A673 (cell line): ENCODE results near the gene FOS. TPM values are rescaled to one million over a fixed set of nuclear protein-coding genes. Genes with fewer than 3 reads are reported as not detected.

Source experiments
- BruUV-seq: library from RNA; stranded (reverse); fragments of 400-500 nt; replicated peaks from 2 replicates; lab custom pipeline; 2021; lab: Mats Ljungman, UMichigan
- CTCF ChIA-PET: fragments of 300-600 bp; sonication (Branson Sonifier 250); formaldehyde crosslinking; loops from one replicate; lab custom pipeline; 2022; ENCODE audit warnings: antibody characterized with exemption; lab: Charles Lee
- POLR2A ChIA-PET: fragments of 300-600 bp; sonication (Branson Sonifier 250); formaldehyde crosslinking; loops from one replicate; lab custom pipeline; 2022; ENCODE audit warnings: antibody characterized with exemption; ENCODE audit not compliant: low non-redundant PET; lab: Charles Lee
- DNase-seq: peaks from one replicate; pipeline ENCODE4 v3.0.0-alpha.2; 2015; ENCODE audit warnings: low spot score
- H3K27ac ChIP-seq: fragments of 200-600 bp; sonication (generic); 2 replicates; pipeline ENCODE4 v1.5.1; 2016; ENCODE audit warnings: mixed run types, low read depth, mild to moderate bottlenecking, mixed read lengths, antibody characterized with exemption, low read length; ENCODE audit not compliant: poor library complexity, severe bottlenecking
- H3K27me3 ChIP-seq: fragments of 200-600 bp; sonication (generic); replicated peaks from 2 replicates; pipeline ENCODE4 v1.6.1; 2017; ENCODE audit warnings: mixed run types, low read depth, mild to moderate bottlenecking, mixed read lengths, antibody characterized with exemption, low read length; ENCODE audit not compliant: insufficient read depth, poor library complexity
- H3K36me3 ChIP-seq: fragments of 200-600 bp; sonication (generic); 2 replicates; pipeline ENCODE4 v1.6.1; 2016; ENCODE audit warnings: mixed run types, mild to moderate bottlenecking, mixed read lengths, antibody characterized with exemption, low read length; ENCODE audit not compliant: insufficient read depth, poor library complexity, severe bottlenecking
- H3K4me1 ChIP-seq: fragments of 200-600 bp; sonication (generic); 2 replicates; pipeline ENCODE4 v1.6.1; 2017; ENCODE audit warnings: mixed run types, mild to moderate bottlenecking, mixed read lengths, antibody characterized with exemption, low read length; ENCODE audit not compliant: insufficient read depth, poor library complexity, severe bottlenecking
- H3K4me3 ChIP-seq: fragments of 200-600 bp; sonication (generic); 2 replicates; pipeline ENCODE4 v1.5.1; 2016; ENCODE audit warnings: low read depth, mixed run types, mild to moderate bottlenecking, mixed read lengths, low read length; ENCODE audit not compliant: poor library complexity, severe bottlenecking
- H3K9me3 ChIP-seq: fragments of 200-600 bp; sonication (generic); 2 replicates; pipeline ENCODE4 v1.6.1; 2016; ENCODE audit warnings: mixed run types, low read depth, mild to moderate bottlenecking, mixed read lengths, antibody characterized with exemption, low read length; ENCODE audit not compliant: poor library complexity, severe bottlenecking
- EZH2 ChIP-seq: fragments of 200-600 bp; sonication (generic); IDR thresholded peaks from 2 replicates; pipeline ENCODE4 v1.6.1; 2017; ENCODE audit warnings: borderline replicate concordance, low read depth, mild to moderate bottlenecking, mixed read lengths, antibody characterized with exemption, low read length; ENCODE audit not compliant: poor library complexity, severe bottlenecking
- intact Hi-C: fragments of 100-400 bp; cut with micrococcal nuclease; formaldehyde crosslinking; loops from one replicate; pipeline ENCODE4 v1.10.0; 2022; ENCODE audit not compliant: unreplicated experiment
- total RNA-seq: library from RNA; stranded (reverse); gene quantifications from 2 replicates; pipeline ENCODE4 v1.2.3, GENCODE V29; 2021
- TF ChIP-seq, protein P1 (sequence below): fragments of 300-800, 200-600 bp; sonication (generic); conservative IDR thresholded peaks from 2 replicates; pipeline ENCODE4 v1.5.1; 2017; ENCODE audit warnings: low read depth, mild to moderate bottlenecking, antibody characterized with exemption, low read length, moderate library complexity, mixed read lengths

Gene FOS
- total RNA-seq, 1 experiment from 2014 or later, result 13.7 TPM

GRCh38 chr14:75313294-75313693, 34.7 kb downstream of the FOS start:
- no TSS peak for BruUV-seq
- DNase-seq, result no peak
- Histone ChIP-seq H3K27me3 (no peaks in the 10 kb centered on the region), H3K9me3 (no peaks in the 10 kb centered on the region), H3K36me3 (no peaks in the 10 kb centered on the region), H3K27ac (no peak overlapping the region), H3K4me3 (no peak overlapping the region), H3K4me1 (peaks cover 20% of the 10 kb centered on the region)
- ChIA-PET POLR2A (no interaction called here), CTCF (no interaction called here)
- TF ChIP-seq, protein P1, sequence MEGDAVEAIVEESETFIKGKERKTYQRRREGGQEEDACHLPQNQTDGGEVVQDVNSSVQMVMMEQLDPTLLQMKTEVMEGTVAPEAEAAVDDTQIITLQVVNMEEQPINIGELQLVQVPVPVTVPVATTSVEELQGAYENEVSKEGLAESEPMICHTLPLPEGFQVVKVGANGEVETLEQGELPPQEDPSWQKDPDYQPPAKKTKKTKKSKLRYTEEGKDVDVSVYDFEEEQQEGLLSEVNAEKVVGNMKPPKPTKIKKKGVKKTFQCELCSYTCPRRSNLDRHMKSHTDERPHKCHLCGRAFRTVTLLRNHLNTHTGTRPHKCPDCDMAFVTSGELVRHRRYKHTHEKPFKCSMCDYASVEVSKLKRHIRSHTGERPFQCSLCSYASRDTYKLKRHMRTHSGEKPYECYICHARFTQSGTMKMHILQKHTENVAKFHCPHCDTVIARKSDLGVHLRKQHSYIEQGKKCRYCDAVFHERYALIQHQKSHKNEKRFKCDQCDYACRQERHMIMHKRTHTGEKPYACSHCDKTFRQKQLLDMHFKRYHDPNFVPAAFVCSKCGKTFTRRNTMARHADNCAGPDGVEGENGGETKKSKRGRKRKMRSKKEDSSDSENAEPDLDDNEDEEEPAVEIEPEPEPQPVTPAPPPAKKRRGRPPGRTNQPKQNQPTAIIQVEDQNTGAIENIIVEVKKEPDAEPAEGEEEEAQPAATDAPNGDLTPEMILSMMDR, result no peak
- TF ChIP-seq EZH2, result no peak
- intact Hi-C loops, result no loop called here

GRCh38 chr14:75315144-75315543, 36.5 kb downstream of the FOS start:
- DNase-seq, result peak; percentile 62
- H3K9me3 ChIP-seq, result no peaks in the 10 kb centered on the region
- intact Hi-C loops, result no loop called here
- peaks cover 20% of the 10 kb centered on the region for H3K4me1 ChIP-seq
- ChIA-PET CTCF (interaction anchor here (0.7 kb wide), 1 partner anchor 172 kb away, joined by 3 read pairs; no protein-coding TSS in a partner anchor), POLR2A (interaction anchor here (0.6 kb wide), 1 partner anchor 12 kb away, joined by 4 read pairs; no protein-coding TSS in a partner anchor)
- H3K27me3 ChIP-seq, result no peaks in the 10 kb centered on the region
- H3K36me3 ChIP-seq, result no peaks in the 10 kb centered on the region
- TF ChIP-seq EZH2, result no peak
- TF ChIP-seq, protein P1, result no peak
- no peak overlapping the region for H3K4me3 ChIP-seq
- H3K27ac ChIP-seq, result no peak overlapping the region
- no TSS peak for BruUV-seq

DNA sequence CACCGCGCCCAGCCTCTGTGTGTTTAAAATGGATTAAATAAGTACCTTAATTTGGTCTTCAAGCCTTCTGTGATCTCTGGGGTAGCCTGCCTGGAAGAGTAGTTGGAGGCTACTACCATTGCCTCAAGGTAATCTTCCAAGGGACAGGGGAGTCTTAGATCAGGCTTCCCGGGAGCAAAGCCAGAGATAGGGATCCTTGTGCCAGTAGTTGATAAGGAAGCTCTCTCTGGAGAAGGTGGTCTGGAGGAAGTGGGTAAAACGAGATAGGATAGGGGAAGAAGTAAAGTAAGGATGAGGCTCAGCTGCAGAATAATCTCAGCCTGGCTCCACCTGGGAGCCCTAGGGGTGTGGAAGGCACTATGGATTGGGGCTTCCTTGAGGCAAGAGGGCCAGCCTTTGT, 38.5 kb downstream of the FOS start:
- TF ChIP-seq, protein P1, result no peak
- TF ChIP-seq EZH2, result no peak
- Histone ChIP-seq H3K4me1 (peaks cover 12% of the 10 kb centered on the region), H3K4me3 (no peak overlapping the region), H3K9me3 (no peaks in the 10 kb centered on the region), H3K36me3 (no peaks in the 10 kb centered on the region), H3K27me3 (no peaks in the 10 kb centered on the region), H3K27ac (no peak overlapping the region)
- CTCF ChIA-PET, result no interaction called here
- DNase-seq, result no peak
- POLR2A ChIA-PET, result no interaction called here
- BruUV-seq, result no TSS peak
- intact Hi-C loops, result no loop called here
